ENCODE results near the gene FOXL3.

DNA sequence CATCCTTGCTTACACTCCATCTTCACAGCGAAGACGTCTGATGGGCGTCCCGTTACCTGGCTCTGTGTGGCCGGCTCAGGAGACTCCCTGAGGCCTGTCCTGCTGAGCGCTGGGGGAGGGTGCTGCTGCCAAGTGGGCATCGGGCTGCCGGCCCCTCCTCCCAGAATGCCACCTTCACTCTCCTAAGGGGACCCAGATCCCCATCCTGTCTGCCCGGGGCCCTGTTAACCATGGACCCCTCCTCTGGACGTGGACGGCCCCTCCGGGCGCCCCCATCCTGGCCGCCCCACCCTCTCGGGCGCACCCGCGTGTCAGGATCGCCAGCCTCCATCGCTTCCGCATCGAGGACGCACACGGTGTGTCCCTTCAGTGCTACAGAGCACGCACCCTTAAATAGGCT lies 7.3 kb upstream of the FOXL3 start:
- TF ChIP-seq CTCF (IDR thresholded peaks at IDR 0.05; ENCODE audit: insufficient read depth, low read length, poor library complexity, severe bottlenecking) (no peak), EZH2phosphoT487 (conservative IDR thresholded peaks at IDR 0.05; ENCODE audit: low read length) (no peak)

Measured in SU-DHL-6 (cell line).